NCI-H526 treated with DMSO at 0.1 percent for 48 hours (cell line): ENCODE results near the gene GEMIN2.
"Not testable (repeated sequence)": the region's sequence is repeated elsewhere in the genome, so short reads cannot be mapped to it uniquely, and the experiment has no call there.

ENCODE experiments used
- DNase-seq: peaks from one replicate; lab custom pipeline; 2025; lab: John Stamatoyannopoulos, UW

Gene GEMIN2

DNA sequence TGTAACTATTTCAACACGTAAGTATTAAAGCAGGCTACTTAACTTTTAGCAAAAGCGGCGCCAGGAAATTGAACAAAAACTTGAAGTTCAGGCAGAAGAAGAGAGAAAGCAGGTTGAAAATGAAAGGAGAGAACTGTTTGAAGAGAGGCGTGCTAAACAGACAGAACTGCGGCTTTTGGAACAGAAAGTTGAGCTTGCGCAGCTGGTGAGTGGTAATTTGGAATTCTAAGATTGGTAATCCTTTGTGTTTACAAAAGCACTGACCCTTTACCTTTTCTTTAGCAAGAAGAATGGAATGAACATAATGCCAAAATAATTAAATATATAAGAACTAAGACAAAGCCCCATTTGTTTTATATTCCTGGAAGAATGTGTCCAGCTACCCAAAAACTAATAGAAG, 64.9 kb downstream of the GEMIN2 start:
- DNase-seq, result no peak

DNA sequence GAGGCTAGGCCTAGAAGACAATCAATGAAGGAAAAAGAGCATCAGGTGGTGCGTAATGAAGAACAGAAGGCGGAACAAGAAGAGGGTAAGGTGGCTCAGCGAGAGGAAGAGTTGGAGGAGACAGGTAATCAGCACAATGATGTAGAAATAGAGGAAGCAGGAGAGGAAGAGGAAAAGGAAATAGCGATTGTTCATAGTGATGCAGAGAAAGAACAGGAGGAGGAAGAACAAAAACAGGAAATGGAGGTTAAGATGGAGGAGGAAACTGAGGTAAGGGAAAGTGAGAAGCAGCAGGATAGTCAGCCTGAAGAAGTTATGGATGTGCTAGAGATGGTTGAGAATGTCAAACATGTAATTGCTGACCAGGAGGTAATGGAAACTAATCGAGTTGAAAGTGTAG, 66.4 kb downstream of the GEMIN2 start:
- no peak for DNase-seq

DNA sequence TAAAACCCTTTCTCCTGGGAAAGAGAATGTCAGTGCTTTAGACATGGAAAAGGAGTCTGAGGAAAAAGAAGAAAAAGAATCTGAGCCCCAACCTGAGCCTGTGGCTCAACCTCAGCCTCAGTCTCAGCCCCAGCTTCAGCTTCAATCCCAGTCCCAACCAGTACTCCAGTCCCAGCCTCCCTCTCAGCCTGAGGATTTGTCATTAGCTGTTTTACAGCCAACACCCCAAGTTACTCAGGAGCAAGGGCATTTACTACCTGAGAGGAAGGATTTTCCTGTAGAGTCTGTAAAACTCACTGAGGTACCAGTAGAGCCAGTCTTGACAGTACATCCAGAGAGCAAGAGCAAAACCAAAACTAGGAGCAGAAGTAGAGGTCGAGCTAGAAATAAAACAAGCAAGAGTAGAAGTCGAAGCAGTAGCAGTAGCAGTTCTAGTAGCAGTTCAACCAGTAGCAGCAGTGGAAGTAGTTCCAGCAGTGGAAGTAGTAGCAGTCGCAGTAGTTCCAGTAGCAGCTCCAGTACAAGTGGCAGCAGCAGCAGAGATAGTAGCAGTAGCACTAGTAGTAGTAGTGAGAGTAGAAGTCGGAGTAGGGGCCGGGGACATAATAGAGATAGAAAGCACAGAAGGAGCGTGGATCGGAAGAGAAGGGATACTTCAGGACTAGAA, 67.0 kb downstream of the GEMIN2 start:
- no peak for DNase-seq

DNA sequence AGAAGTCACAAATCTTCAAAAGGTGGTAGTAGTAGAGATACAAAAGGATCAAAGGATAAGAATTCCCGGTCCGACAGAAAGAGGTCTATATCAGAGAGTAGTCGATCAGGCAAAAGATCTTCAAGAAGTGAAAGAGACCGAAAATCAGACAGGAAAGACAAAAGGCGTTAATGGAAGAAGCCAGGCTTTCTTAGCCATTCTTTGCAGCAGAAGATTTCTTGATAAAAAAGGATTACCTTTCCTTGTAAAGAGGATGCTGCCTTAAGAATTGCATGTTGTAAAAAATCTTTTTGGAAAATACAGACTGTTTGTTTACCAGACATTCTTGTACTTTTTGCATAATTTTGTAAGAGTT, 67.5 kb downstream of the GEMIN2 start:
- no peak for DNase-seq

DNA sequence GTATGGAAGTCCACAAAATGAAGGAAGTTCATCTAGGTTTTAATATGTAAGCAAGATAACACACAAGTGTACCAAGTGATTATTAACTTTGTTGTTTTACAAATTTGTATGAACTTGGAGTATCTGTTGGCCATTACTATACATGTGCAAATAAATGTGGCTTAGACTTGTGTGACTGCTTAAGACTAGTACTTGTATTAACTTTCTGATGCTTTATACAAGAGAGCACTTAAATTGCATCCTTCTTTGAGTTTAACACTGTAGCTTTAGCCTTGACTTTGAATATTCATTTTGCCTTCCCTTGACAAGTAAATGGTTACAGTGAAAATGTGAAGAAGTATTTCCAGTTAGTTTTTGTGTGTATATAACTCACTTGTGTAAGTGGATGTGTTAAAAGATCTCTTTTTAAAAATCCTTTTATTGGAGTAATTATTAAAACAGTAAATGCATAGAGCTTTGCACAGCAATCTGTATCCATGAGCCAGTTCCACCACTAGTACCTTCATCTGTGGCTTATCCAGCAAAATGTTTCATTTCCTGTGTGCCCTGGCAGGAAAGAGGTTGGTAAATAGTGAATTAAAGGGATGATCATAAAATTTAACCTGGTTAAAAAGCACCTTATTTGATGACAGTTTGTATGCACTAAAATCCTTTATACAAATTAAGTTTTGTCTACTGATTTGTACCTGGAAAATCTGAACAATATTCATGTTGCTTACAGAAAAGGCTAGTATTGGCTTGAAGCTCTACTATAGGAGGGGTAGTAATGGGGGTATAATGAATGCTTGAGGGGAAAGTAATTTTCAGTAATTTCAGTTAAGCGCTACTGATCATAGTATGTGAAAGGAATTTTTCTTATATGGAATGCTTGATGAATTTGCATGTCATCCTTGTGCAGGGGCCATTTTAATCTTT, 68.9 kb downstream of the GEMIN2 start:
- DNase-seq, result no peak

DNA sequence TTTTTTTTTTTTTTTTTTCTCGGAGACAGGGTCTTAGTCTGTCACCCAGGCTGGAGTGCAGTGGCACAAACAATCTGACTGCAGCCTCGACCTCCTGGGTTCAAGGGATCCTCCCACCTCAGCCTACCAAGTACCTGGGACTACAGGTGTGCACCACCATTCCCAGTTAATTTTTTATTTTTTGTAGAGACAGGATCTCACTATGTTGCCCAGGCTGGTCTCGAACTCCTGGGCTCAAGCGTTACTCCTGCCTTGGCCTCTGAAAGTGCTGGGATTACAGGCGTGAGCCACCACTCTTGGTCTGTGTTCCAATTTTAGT, 69.5 kb downstream of the GEMIN2 start:
- not testable (repeated sequence) for DNase-seq

DNA sequence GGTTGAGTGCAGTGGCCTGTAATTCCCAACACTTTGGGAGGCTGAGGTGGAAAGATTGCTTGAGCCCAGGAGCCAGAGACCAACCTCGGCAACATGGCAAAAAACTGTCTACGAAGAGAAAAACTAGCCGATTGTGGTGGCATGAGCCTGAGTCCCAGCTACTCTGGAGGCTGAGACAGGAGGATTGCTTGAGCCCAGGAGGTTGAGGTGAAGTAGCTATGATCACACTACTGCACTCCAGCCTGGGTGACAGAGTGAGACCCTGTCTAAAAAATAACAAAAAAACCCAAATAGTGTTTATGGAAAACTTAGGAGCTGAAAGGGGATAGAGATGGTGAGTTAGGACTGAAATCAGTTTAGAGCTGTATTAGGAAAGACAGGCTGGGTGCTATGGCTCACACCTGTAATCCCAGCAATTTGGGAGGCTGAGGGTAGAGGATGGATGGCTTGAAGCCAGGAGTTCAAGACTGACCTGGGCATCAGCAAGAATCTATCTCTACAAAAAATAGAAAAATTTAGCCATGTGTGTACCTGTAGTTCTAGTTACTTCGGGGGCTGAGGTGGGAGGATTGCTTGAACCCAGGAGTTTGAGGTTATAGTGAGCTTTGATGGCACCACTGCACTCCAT, 70.6 kb downstream of the GEMIN2 start:
- no peak for DNase-seq

DNA sequence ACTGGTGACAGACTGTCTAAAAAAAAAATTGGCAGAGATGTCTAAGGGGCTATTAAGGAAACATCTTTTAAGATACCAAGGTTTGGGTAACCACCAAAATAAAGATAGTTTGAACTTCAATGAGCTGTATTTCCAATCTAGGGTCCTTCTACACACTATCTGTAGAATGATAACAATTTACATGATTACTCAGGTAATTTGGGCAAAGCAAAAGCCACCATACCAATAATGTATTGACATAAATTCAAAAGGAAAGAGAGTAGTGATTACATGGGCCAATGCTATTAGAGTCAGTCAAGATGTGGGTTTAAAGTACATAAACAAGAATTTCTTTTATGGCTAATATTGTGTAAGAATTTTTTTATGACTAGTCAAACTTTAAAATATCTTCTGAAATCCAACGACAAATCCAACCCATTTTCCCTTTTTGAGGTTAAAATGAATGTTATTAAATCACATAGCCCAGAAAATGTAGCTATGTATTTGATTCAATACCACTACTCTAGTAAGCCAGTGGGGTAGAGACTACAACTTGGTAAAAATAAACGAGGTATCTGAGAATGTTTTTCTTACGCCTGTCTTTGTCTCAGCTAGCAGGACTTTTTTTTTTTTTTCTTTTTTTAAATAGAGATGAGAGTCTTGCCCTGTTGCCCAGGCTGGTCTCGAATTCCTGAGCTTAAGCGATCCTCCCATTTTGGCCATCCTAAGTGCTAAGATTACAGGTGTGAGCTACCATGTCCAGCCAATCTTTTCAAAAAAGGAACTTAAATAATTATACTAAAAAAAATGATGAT, 71.3 kb downstream of the GEMIN2 start:
- no peak for DNase-seq
